Psoas muscle (tissue), 8 donors: Measurements from ENCODE around the gene FAM3D. TPM values are rescaled to one million over a fixed set of nuclear protein-coding genes. Genes with fewer than 3 reads are reported as not detected.

Source experiments
- ATAC-seq, 4 donors: fragments of 200-7000 bp; cut with Tn5 transposase; one replicate each; pipeline ENCODE4 v1.9.1; 2020; ENCODE audit warnings: moderate library complexity in 3 of 4, mild to moderate bottlenecking in 2 of 4
- DNase-seq, 2 donors: peaks; one replicate each; pipeline ENCODE4 v3.0.0-alpha.2; 2020
- H3K27ac ChIP-seq: fragments of 200-600 bp; one replicate; pipeline ENCODE4 v1.8.0; 2022
- H3K27me3 ChIP-seq, 3 donors: fragments of 200-600 bp in 1 of 3; one replicate each; pipeline versions ENCODE4 v1.6.1 to v1.8.0; 2013 to 2022; ENCODE audit warnings: low read length in 2 of 3, mild to moderate bottlenecking in 2 of 3, moderate library complexity in 1 of 3; ENCODE audit not compliant: insufficient read depth in 3 of 3
- H3K36me3 ChIP-seq, 2 donors: fragments of 200-600 bp in 1 of 2; one replicate each; pipeline versions ENCODE4 v1.6.1 to v1.8.0; 2013 to 2022; ENCODE audit warnings: low read depth in 1 of 2, mild to moderate bottlenecking in 1 of 2, moderate library complexity in 1 of 2; ENCODE audit not compliant: insufficient read depth in 1 of 2
- H3K4me1 ChIP-seq: fragments of 200-600 bp; one replicate; pipeline ENCODE4 v1.8.0; 2022
- H3K4me3 ChIP-seq: fragments of 200-600 bp; one replicate; pipeline ENCODE4 v1.8.0; 2022; ENCODE audit warnings: mild to moderate bottlenecking
- H3K9me3 ChIP-seq: fragments of 200-600 bp; one replicate; pipeline ENCODE4 v1.8.0; 2022
- CTCF ChIP-seq: fragments of 200-600 bp; IDR thresholded peaks from one replicate; pipeline ENCODE4 v1.8.0; 2022; ENCODE audit warnings: antibody characterized with exemption
- WGBS, 3 donors: extraction: QIAGEN DNeasy Blood & Tissue Kit; methylation state at CpG; one replicate each; pipeline versions ENCODE4 v1.1.6 to v1.1.7; 2013; 5-methylcytosine and 5-hydroxymethylcytosine counted together
- intact Hi-C, 2 donors: fragments of 100-400 bp; cut with DNase I; formaldehyde crosslinking; loops; one replicate each; pipeline versions ENCODE4 v1.11.0 to v1.14.2; 2022
- polyA plus RNA-seq, 3 donors: library from polyadenylated mRNA; stranded (reverse); fragments of 200-250 nt; gene quantifications; one replicate each; pipeline ENCODE4 v1.2.3, GENCODE V29; 2013
- total RNA-seq, 4 donors: library from RNA; stranded (reverse); fragmentation: NEBNext Ultra II Directional in 2 of 4; extraction: Animal tissue kit (Norgen Biotek cat#: 25700) in 2 of 4; gene quantifications; one replicate each; pipeline versions ENCODE4 v1.2.1 to v1.2.4, GENCODE V29; 2021 to 2023
- donor health status: healthy with polysubstance abuse.
- donor health status: DM: no; HTN: no; CAD: no; lungs with moderate emphysema.
- donor health status: Bipolar disorder and iron deficiency.
- donor health status: healthy.
- donor health status: DM: yes; HTN: yes; CAD: no.
- donor health status: DM: no; HTN: no; CAD: no.
- donor health status: DM: no; HTN: no; CAD: no.
- donor health status: DM: yes; HTN: yes; CAD: no.

Gene FAM3D
- total and polyA plus RNA-seq, 7 donors = 0.05 TPM; not detected in 6

DNA sequence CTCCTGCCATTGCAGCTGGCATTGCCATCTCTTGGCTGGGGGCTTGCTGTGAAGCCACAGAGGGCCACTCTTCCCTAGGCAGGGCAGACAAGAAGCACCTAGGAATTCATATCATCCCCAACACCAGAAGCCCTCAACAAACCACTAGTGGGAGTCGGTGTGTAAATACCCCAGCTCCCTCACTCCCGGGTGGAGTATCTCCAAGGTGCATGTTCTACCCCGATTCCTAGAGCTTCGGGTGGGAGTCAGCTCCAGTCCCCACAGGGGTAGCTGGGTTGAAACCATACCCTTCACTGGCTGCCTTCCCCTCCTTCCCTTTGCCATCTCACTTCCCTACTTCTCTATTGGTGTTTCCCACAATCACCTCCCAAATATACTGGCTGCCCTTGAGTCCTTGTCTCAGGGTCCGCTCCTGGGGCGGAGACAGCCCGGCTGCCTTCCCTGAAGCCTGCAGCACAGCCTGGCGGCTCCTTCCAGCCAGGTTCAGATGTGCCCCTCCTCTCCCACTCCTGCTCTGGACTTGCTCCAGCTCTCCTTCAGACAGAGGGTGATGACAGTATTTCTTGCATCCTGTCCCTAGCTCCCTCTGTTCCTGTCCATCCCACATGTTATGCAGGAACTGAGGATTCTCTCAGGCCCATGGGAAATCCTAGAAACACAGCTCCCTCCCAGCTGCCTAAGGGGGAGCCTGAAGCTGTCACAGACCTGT lies 33.3 kb downstream of the FAM3D start:
- no peak overlapping the region for H3K27ac ChIP-seq
- intact Hi-C loops = no loop called here
- H3K27me3 ChIP-seq = peaks cover 0 to 3% (median 0%) of the 10 kb centered on the region in 3 donors
- H3K4me1 ChIP-seq = peaks cover 10% of the 10 kb centered on the region
- WGBS, 3 donors = 82 to 87% (median 85%) methylated on average over 8 of the region's 8 CpGs
- no peak overlapping the region for H3K4me3 ChIP-seq
- no peaks in the 10 kb centered on the region for H3K36me3 ChIP-seq
- ATAC-seq (no peak), DNase-seq (no peak)
- TF ChIP-seq CTCF = no peak
- H3K9me3 ChIP-seq = no peaks in the 10 kb centered on the region

DNA sequence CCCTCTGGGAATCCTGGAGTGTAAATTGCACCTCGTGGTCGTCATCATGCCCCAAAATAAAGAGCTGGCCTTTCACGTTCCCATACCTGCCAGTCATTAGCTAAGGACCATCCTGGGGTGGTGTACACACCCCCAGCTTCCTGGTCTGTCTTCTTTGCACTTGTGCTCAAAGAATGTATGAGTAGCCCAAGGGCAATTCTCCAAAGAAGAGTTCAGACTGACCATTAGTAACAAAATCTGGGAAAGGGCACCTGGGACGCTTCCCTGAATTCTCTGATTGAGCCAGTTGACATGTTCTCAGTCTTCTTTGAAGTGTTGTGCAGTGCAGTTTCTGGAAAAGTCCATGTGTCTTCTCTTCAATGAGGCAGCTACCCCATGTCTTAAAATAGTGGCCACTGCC lies 34.8 kb downstream of the FAM3D start:
- intact Hi-C loops = no loop called here
- Histone ChIP-seq H3K27me3 (peaks cover 0 to 3% (median 0%) of the 10 kb centered on the region in 3 donors), H3K4me1 (peaks cover 10% of the 10 kb centered on the region), H3K4me3 (no peak overlapping the region), H3K27ac (no peak overlapping the region), H3K9me3 (no peaks in the 10 kb centered on the region), H3K36me3 (no peaks in the 10 kb centered on the region)
- no peak for TF ChIP-seq CTCF
- ATAC-seq (no peak), DNase-seq (no peak)
- WGBS, 3 donors = 29 to 54% (median 41%) methylated on average over 4 of the region's 4 CpGs

- TF ChIP-seq CTCF = no peak
- peaks cover 10% of the 10 kb centered on the region for H3K4me1 ChIP-seq
These were observed 35.9 kb downstream of the FAM3D start for GRCh38 chr3:58630710-58631092.

DNA sequence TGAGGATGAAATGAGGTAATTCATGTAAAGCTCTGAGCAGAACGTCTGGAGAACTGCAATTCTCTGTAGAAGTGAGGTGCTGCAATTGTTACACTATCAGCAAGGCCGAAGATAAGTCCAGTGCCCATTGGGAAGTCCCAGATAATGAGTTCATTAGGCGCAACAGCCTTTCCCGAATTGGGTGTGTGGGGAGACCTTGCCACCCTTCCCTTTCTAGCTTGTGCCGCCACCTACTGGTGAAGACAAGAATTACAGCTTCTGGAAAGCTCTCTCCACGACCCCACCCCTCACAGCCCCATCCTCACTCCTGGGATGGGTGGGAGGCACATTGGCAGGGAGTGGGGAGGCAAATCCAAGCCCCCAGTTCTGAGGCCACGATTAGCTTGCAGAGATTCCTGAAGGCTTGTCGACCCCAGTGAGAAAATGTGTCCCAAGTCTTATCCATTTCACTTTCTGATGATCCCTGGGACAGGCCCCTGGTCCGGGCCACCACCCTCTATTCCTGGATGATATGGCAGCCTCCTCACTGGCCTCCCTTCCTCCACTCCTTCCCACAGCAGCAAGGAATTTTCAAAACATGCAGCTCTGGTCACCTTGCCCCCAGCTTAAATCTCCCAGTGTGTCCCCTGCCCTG lies 36.4 kb downstream of the FAM3D start:
- Histone ChIP-seq H3K9me3 (no peaks in the 10 kb centered on the region), H3K36me3 (no peaks in the 10 kb centered on the region), H3K4me3 (no peak overlapping the region), H3K4me1 (peaks cover 10% of the 10 kb centered on the region), H3K27ac (no peak overlapping the region), H3K27me3 (no peaks in the 10 kb centered on the region)
- 15 to 20% (median 19%) methylated on average over 9 of the region's 9 CpGs for WGBS, 3 donors
- intact Hi-C loops = loop anchor here in 1 of 2 donors (1.0 kb wide), 1 partner anchor 63 kb away; no protein-coding TSS in a partner anchor
- no peak for DNase-seq
- peak; percentile 69 to 84 (median 73) for ATAC-seq
- peak; percentile 95 for TF ChIP-seq CTCF

More at GRCh38 chr3:58630710-58631092, 35.9 kb downstream of the FAM3D start:
- 71 to 88% (median 74%) methylated on average over 5 of the region's 5 CpGs for WGBS, 3 donors
- intact Hi-C loops = loop anchor here in 1 of 2 donors (1.0 kb wide), 1 partner anchor 63 kb away; no protein-coding TSS in a partner anchor
- no peak for ATAC-seq
- no peak overlapping the region for H3K27ac ChIP-seq
- no peaks in the 10 kb centered on the region for H3K9me3 ChIP-seq
- peaks cover 0 to under 1% (median 0%) of the 10 kb centered on the region in 3 donors for H3K27me3 ChIP-seq
- no peak for DNase-seq
- H3K4me3 ChIP-seq = no peak overlapping the region
- no peaks in the 10 kb centered on the region for H3K36me3 ChIP-seq
